Activated CD8-positive, alpha-beta memory T cell treated with anti-CD3 and anti-CD28 coated beads for 4 hours (primary cell): Measurements from ENCODE around the gene KRTAP5-6.

Experiments
- DNase-seq, 2 donors: peaks; one replicate each; pipeline ENCODE4 v3.0.0-alpha.2; 2020; ENCODE audit warnings: low read depth in 2 of 2

The KRTAP5-6 gene

GRCh38 chr11:1733716-1734640, 37.0 kb downstream of the KRTAP5-6 start:
- DNase-seq: no peak

DNA sequence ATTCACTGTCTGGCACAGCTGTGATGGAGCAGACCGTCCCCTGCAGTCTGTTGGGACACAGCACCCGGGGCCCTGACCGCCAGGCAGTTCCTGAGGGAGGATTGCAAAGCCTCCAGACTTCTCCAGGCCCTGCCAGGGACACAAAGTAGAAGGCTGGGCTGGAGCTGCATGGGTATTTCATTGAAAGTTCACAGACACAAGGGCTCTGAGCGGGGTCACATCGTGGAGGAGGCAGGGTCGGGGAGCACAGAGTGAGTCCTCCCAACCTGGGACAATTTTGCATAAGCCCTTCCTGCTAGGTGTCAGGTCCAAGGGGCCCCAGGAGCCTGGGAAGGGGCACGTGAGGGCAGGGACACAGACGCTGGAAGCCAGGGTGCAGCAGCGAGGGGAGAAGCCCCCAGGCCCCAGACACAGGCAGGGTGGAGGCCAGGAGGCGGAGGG, 37.7 kb downstream of the KRTAP5-6 start:
- DNase-seq: no peak

- DNase-seq: no peak
These were observed 38.3 kb downstream of the KRTAP5-6 start for GRCh38 chr11:1735271-1735670.

- DNase-seq: no peak
These were observed 39.5 kb downstream of the KRTAP5-6 start for GRCh38 chr11:1736447-1736992.

DNA sequence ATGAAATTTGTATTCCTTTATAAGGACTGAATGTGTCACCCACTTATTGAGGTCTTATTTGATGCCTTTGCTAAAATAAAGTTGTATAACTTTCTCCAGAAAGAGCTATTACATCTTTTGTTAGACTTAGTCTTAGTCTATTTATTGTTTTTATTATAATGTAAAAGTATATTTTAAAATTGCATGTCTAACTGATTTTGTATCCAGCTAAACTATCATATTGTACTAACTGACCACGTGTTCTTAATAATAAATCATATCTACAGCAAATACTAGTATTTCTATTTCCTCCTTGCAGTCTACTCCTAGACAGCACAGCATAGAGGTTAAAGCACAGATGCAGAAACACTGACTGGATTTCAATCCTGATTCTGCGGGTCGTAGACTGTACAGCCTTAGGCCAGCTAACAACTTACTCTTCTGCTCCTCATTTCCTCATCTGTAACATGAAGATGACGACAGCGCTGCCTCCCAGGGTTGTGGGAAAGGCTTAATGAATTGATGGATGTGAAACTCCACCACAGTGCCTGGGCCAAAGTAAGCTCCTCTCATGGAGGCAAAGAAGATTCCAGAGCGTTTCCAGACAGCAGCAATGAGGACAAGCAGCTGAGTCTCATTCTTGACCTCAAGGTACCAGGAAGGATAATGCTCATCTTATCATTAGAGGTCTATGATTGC, 40.2 kb downstream of the KRTAP5-6 start:
- no peak for DNase-seq

DNA sequence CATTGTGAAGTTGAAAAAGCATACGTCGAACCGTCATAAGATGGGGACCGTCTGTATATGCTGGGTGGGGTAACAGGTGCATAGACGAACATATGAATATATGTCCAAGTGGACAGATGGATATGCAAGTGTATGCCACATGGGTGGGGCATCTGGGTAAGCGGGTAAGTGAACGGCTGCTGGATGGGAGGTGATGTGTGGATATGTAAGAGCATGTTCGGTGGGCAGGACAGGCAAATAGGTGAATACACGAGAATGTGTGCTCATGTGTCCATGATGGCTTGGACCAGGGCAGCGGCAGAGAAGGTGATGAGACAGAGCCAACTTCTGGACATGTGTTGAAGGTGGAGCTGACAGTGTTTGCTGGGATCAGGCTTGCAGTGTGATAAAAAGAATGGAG, 41.4 kb downstream of the KRTAP5-6 start:
- no peak for DNase-seq

GRCh38 chr11:1739576-1739975, 42.6 kb downstream of the KRTAP5-6 start:
- no peak for DNase-seq

- no peak for DNase-seq
These were observed 44.0 kb downstream of the KRTAP5-6 start for GRCh38 chr11:1740786-1741530.

DNA sequence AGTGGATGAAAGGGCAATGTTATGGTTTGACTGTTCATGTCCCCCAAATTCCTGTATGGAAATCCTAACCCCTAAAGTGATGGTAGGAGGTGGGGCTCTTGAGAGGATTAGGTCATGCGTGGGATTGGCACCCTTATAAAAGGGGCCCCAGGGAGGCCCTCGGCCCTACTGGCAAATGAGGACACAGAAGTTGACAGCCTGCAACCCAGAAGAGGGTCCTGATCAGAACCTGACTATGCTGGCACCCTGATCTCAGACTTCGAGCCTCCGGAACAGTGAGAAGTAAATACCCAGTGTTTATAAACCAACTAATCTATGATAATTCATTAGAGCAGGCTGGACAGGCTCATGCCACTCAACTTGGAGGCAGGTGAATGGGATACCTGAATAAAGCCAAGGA, 44.7 kb downstream of the KRTAP5-6 start:
- DNase-seq: no peak

- no peak for DNase-seq
These were observed 45.4 kb downstream of the KRTAP5-6 start for GRCh38 chr11:1742371-1742770.

GRCh38 chr11:1742869-1743584, 46.0 kb downstream of the KRTAP5-6 start:
- DNase-seq: no peak

- DNase-seq: no peak
These were observed 46.7 kb downstream of the KRTAP5-6 start for GRCh38 chr11:1743585-1744136.

GRCh38 chr11:1744137-1744886, 47.3 kb downstream of the KRTAP5-6 start:
- no peak for DNase-seq

DNA sequence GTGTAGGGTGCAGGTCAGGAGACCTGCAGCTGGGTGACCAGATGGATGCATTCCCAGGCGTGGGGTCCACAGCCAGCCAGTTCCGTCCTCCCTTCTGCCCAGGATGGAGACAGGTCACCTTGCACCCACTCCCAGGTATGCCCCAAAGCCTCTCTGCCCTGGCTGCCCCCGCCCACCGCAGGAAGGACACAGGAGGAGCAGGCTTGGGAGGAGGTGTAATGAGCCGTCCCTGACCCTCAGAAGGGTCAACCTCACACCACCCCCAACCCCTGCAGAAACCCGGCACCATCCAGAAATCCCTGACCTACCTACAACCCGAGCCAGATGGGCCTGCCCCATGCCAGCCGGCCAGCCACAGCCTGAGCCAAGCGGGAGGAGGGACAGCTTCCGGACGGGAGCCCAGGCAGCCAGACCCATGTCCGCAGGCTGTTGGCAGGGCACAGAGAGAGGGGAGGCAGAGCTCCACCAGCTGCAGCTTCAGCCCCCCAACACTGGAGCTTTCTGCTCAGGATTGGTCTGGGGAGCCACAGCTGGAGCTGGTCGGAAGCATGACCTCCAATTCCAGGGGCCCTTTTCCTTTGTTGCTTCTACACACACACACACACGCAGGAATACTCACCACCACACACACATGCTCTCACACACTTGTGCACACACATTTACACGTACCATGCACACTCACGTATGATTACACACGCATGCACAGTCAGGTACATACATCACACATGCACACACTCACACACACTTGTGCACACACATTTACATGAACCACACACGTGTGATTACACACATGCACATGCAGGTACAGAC, 48.1 kb downstream of the KRTAP5-6 start:
- DNase-seq: no peak

- DNase-seq: no peak
These were observed 48.8 kb downstream of the KRTAP5-6 start for GRCh38 chr11:1745701-1746320.

DNA sequence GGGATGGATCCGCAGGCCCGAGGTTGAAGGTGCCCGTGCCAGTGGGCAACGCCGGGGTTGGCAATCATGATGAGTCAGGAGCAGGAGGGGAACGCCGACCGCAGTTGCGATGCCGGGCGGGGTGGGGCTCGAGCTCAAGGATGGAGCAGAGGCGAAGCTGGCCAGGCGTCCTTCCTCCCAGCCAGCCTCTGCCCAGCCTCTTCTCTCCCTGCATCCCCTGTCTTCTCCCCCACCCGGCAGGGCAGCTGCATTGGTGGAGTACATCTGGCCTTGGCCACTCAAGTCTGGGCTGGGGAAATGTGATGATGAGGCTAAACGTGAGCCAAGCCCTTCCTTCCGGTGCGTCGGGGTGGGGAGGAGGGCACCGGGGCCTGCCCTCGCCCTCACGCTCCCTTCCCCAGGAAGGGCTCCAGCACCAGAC, 49.5 kb downstream of the KRTAP5-6 start:
- DNase-seq: no peak

DNA sequence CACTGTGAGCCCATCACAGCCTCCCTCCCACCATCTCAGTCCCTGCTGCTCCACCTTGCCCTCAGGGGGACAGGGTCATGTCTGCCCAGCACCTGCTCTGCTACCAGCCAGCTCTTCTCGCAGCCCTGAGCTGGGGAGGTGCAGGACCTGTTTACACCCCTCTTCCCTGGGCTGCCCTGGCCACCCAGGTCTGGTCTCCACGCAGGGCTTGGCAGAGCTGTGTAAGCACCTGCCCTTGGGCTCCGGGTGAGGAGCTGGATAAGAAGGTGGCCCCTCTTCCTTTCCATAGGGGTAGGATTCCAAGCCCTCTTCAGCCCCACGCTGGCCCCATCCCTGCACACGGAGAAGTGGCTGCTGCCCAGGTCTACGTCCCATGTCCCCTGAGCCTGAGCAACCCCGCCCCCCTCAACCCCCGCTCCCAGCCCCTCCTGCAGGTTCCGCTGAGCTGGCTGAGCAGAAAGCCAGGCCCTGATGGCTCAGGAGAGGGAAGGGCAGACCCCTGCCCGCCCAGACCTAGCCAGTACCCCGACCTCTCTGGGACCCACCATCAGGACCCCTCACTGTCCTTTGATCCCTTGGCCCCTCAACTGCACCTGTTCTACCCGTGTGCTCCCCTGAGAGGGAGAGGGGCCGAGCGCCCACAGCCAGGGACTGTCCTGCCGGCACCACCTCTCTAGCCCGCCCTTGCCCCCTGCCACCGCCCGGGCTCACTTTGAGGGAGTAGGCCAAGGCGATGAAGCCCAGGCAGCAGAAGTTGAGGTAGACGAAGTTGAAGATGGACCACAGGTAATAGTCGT, 50.2 kb downstream of the KRTAP5-6 start:
- DNase-seq: no peak
